NCI-H2081 (cell line): ENCODE results near the gene ICAM4.
A peak's percentile ranks its signal among the peaks of the same experiment; 100 is the strongest.

Experiments used
- DNase-seq, 2 experiments: peaks; one replicate each; lab custom pipeline; 2025; lab: John Stamatoyannopoulos, UW

The ICAM4 gene

GRCh38 chr19:10290876-10291553, 4.3 kb downstream of the ICAM4 start:
- DNase-seq, result no peak

GRCh38 chr19:10291554-10292205, 4.9 kb downstream of the ICAM4 start:
- DNase-seq, result no peak

DNA sequence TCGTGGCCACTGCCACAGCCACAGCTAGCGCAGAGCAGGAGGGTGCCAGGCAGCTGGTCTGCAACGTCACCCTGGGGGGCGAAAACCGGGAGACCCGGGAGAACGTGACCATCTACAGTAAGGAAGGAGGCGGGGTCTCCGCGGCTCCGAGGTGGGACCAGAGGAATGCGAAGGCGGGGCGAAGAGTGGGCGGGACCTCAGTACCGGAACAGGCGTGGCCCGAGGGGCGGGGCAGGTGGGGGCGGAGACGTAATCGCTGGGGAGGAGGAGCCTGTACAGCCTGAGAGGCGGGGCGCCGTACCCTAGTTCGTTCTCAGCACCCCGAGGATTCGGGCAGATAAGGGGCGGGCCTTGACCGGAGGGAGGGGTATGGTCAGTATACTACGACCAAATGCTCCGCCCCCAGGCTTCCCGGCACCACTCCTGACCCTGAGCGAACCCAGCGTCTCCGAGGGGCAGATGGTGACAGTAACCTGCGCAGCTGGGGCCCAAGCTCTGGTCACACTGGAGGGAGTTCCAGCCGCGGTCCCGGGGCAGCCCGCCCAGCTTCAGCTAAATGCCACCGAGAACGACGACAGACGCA, 5.5 kb downstream of the ICAM4 start:
- peak in 1 of 2 experiments; percentile 36 for DNase-seq

GRCh38 chr19:10292789-10293636, 6.3 kb downstream of the ICAM4 start:
- no peak for DNase-seq

GRCh38 chr19:10293637-10294367, 7.0 kb downstream of the ICAM4 start:
- no peak for DNase-seq

- no peak for DNase-seq
Observed at GRCh38 chr19:10294368-10294697, 7.6 kb downstream of the ICAM4 start.

DNA sequence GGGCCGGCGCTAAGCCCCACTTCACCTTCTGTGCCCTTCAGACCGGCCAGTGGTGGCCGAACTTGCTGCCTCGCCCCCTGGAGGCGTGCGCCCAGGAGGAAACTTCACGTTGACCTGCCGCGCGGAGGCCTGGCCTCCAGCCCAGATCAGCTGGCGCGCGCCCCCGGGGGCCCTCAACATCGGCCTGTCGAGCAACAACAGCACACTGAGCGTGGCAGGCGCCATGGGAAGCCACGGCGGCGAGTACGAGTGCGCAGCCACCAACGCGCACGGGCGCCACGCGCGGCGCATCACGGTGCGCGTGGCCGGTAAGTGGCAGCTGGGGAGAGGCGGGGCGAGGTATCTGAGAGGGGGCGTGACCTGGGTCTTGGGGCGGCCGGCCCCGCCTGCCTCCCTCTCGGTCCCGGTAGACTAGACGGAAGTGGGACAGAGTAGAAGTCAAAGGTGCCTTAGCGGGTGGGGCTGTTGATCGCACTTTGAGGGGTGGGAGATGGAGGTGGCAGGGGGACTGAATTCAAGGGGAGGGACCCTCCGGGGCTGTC, 8.6 kb downstream of the ICAM4 start:
- no peak for DNase-seq

DNA sequence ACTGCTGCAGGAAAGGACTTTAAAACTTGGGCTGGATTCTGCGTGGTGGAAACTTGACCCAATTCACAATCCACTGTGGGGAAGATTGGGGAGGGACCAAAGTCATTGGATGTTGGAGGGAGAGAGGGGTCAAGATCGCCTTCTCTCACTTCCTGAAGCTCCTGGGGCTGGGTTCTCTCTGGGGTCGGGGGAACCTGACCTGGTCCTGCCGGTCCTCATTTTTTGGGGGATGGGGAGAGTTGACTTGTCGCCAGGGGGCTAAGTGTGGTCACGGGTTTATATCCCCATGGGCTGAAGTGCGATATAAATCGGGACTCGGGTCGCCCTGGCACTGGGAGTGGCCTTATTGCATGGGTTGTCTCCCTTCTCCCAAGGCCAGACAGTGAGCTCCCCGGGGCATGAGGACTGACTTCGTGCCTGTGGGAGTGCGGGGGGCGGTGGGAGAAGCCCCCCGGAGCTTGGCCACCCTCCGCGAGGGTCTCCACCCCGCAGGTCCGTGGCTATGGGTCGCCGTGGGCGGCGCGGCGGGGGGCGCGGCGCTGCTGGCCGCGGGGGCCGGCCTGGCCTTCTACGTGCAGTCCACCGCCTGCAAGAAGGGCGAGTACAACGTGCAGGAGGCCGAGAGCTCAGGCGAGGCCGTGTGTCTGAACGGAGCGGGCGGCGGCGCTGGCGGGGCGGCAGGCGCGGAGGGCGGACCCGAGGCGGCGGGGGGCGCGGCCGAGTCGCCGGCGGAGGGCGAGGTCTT, 9.3 kb downstream of the ICAM4 start:
- no peak for DNase-seq

DNA sequence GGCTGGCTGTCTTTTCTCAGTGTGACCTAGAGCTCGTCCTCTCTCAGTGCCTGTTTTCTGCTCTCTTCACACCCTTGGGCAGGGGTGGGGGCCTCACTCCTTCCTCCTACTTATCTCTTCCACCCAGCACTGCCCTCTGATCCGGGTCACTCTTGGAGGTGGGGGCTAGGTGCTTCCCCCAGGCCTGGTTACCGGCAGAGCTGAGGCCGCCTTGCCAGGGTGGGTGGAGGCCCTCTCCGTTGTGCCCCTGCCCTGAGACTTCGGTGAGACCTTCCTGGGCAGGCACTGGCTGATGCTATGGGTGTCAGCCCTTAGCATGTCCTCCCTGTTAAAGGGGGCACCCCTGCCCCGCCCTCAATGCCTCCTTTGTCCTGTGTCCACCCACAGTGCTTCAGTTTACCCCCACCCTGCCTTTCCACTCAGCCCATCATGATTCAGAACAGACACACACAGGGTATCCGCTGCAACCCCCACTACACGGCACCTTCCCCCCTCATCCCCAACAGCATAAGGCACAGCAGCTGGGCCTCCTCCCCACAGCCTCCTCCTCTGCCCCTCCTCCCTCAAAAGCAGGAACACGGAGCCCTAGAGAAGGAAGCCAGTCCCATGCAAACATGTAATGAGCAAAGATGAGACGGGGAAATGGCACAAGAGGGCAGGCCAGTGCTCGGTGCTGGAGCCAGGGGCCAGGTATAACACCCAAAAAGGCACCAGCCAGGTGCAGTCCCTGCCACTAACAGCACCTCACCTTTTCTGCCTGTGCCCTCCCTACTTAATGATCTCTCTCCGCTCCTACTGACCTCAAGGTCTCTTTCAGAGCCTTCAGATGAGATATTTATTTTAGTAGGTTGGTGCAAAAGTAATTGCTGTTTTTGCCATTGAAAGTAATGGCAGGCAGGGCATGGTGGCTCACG, 13.0 kb downstream of the ICAM4 start:
- DNase-seq, result no peak

DNA sequence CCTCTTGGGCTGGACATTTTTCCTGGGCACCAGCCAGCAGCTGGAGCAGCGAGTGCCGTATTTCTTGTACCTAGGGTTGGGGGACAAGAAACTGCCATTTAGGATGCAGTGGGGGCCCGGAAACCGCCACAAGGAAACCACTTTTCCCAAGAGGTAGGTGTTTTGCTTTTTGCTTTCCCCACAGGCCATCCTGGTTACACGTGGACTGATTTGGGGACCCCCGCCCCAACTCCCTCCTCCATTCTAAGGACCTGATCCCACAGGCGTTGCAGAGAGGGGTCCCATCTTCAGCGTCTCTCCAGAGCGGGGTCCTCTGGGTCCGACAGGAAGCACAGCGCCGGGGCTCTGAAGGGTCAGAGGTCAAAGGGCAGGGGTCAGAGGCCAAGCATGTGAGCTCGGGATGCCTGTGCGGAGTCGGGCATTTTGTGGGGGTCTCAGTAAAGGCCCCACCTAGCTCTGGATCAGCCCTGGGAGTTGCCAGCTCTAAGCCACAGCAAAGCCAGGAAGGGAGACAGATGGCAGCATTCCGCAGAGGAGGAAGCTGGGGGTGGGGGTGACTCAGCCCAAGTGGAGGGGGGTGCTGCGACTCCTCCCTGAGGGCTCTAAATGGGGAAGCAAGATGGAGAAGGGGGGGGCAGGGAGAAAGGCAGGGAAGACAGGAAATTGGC, 18.5 kb downstream of the ICAM4 start:
- DNase-seq, result no peak

DNA sequence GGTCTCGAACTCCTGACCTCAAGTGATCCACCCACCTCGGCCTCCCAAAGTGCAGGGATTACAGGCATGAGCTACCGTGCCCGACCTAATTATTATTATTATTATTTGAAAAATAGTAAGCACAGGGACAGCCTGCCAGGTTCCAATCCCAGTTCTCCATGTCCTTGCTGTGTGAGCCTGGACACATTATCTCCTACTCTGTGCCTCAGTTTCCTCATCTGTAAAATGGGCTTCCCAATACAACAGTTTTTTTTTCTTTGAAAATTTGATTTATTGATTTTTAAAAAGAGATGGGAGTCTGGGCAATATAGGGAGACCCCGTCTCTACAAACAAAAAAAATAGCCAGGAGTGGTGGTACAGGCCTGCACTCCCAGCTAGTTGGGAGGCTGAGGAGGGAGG, 19.6 kb downstream of the ICAM4 start:
- no peak for DNase-seq

DNA sequence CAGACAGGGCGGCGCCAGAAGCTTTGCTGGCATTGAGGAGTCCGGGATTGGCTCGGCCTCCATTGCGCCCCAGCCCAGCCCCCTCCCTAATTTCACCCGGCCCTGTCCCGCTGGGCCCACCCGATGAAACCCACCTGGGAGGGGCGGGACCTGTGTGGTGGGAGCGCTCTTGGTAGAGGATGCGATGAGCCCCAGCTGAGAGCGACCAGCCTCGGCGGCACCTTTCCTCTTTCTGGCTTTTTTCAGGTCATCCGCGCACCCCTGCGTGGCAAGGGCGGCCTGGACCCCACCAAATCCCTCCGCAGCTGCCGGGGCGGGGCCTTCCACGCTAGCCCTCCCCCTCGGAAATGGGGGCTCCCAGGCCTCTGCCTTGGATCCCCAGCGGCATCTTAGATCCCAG, 22.7 kb downstream of the ICAM4 start, which contains the start of gene ZGLP1:
Gene ZGLP1 (minus strand): TSS at position 393 of the 400 bp plus-strand sequence.
- no peak for DNase-seq

GRCh38 chr19:10315335-10316214, 28.8 kb downstream of the ICAM4 start, which contains the start of gene FDX2:
Gene FDX2, minus strand, starts transcription at chr19:10316015. Its CDS starts 19 bp downstream, at chr19:10315996.
- peak; percentile 91 to 93 for DNase-seq

DNA sequence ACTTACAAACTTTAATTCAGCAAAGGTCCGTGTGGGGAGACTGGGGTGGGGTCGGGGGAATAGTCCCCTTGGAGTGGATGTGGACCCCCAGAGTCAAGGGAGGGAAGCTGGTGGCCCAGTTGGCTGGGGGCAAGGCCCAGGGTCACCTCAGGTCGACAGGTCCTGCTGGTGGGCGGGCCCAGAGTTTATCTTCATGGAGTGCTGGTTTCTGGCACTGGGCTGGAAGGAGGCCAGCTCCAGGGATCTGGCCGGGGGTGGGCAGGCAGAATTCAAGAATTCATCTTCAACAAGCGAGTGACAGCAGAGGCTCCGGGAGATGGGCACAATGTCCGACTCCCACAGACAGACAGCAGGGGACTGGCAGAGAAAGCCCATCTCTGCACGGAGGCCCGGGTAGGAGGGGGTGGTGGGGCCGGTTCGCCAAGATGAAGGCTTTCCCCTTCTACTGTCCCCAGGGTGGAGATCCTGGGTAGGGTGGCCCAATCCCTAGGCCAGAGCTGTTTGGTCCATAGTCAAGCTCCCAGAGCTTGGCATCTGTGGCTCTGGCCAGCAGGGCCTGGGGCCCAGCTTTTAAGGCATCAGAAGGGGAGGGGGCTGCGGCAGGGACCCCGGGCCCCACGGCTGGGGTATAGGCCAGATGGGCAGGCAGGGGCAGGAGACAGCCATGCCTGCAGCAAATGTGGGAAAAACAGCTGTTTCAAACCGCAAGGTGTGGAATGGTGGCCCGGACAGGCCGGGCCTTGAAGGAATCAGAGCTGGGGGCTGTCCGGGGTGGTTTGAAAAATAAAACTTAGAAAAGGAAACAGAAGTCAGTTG, 29.7 kb downstream of the ICAM4 start:
- no peak for DNase-seq

- DNase-seq, result no peak
Observed at GRCh38 chr19:10317045-10317856, 30.5 kb downstream of the ICAM4 start.

DNA sequence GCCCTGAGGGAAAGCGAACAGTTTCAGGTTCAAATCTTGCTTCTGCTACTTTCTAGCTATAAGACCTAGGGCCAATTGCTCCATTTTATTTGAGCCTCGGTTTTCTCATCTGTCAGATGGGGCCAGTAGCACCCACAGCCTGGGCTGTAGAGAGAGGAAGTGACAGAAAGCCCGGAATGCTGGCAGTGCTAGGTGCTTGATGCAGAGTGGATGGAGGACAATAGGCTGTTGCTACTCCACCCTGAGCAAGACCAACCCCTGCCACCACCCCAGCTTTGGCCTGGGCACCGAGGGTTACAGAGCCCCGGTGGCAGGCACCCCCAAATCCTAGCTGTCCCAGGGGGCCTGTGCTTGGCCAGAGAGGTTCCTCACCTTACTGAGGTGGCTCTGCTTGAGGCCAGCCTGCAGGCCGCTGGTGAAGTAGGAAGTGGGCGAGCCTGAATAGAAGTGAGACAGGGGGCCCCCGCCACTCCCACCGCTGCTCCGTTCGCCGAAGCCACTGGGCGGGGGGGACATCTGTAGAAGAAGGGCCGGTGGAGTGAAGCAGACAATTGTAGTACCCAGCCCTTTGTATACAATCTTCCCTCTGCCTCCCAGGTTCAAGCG, 31.2 kb downstream of the ICAM4 start:
- DNase-seq, result no peak
